HEK293 (cell line): ENCODE measurements around the gene RANBP10.

Experiments
- ZNF274 ChIP-seq, 2 experiments: fragments of 200-500 bp in 1 of 2; fragments of 450-650 bp in 1 of 2; sonication (Bioruptor generic) in 1 of 2; formaldehyde crosslinking in 1 of 2; IDR thresholded peaks; 2 replicates each; pipeline versions ENCODE4 v1.5.1 to v1.6.1; 2014 to 2016; ENCODE audit warnings: borderline replicate concordance in 1 of 2, inconsistent platforms in 1 of 2, low read length in 1 of 2, missing biosample characterization in 1 of 2, missing genetic modification characterization in 1 of 2
- ZNF350 ChIP-seq: fragments of 450-650 bp; formaldehyde crosslinking; IDR thresholded peaks from 2 replicates; pipeline ENCODE4 v1.5.0; 2017; ENCODE audit warnings: missing biosample characterization, mild to moderate bottlenecking, missing genetic modification characterization
- ZNF561 ChIP-seq: fragments of 450-650 bp; IDR thresholded peaks from 2 replicates; pipeline ENCODE4 v1.5.1; 2018; ENCODE audit warnings: missing biosample characterization, missing genetic modification characterization, borderline replicate concordance
- ZNF585B ChIP-seq: fragments of 450-650 bp; formaldehyde crosslinking; IDR thresholded peaks from 2 replicates; pipeline ENCODE4 v1.5.1; 2016; ENCODE audit warnings: missing biosample characterization, missing genetic modification characterization
- TF ChIP-seq, protein P1 (sequence below): fragments of 450-650 bp; formaldehyde crosslinking; IDR thresholded peaks from 2 replicates; pipeline ENCODE4 v1.5.1; 2016; ENCODE audit warnings: missing biosample characterization, missing genetic modification characterization
- TF ChIP-seq, protein P2 (sequence below): fragments of 450-650 bp; formaldehyde crosslinking; IDR thresholded peaks from 2 replicates; pipeline ENCODE4 v1.5.1; 2016; ENCODE audit warnings: missing biosample characterization, missing genetic modification characterization, low read depth
- TF ChIP-seq, protein P3 (sequence below): sonication (generic); formaldehyde crosslinking; IDR thresholded peaks from 2 replicates; pipeline ENCODE4 v1.8.1; 2022; ENCODE audit warnings: mild to moderate bottlenecking, moderate library complexity, missing genetic modification reagents
- TF ChIP-seq, protein P4 (sequence below): fragments of 450-650 bp; formaldehyde crosslinking; IDR thresholded peaks from 2 replicates; pipeline ENCODE4 v1.5.1; 2016; ENCODE audit warnings: missing biosample characterization, missing genetic modification characterization
- TF ChIP-seq, protein P5 (sequence below): fragments of 450-650 bp; IDR thresholded peaks from 2 replicates; pipeline ENCODE4 v1.5.1; 2018; ENCODE audit warnings: missing biosample characterization, mild to moderate bottlenecking, missing genetic modification characterization

DNA sequence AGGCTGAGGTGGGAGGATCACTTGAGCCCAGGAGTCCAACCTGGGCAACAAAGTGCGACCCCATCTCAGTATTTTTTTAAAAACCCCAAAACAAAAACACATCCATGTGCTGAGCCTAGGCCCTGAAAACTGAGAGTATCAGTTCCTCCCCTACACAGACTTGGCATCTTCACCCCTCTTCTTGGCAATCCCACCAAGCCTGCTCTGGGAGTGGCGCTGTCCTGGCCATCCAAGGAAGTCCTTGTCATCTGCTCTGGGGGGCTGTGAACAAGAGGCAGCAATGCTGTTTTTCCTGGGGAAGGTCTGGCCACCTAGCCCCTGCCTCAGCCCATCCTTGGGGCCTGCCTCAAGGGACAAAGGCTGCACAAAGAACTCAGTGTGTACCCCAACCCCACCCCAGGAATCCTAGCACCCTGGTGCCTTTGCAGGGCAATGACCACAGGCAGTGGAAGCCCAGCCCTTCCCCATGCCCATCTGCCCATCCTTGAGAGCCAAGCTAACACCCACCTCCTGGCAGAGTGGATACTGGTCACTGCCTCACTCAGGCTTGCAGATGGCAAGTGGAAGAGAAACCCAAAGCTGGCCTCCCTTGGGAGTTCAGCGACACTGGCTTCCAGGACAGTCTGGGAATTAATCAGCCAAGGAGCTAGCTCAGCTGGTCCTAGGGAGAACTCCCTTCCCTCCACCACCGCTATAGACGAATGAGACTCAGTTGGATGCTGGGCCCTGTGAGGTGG is 72.5 kb downstream of the RANBP10 start:
- TF ChIP-seq, protein P1, sequence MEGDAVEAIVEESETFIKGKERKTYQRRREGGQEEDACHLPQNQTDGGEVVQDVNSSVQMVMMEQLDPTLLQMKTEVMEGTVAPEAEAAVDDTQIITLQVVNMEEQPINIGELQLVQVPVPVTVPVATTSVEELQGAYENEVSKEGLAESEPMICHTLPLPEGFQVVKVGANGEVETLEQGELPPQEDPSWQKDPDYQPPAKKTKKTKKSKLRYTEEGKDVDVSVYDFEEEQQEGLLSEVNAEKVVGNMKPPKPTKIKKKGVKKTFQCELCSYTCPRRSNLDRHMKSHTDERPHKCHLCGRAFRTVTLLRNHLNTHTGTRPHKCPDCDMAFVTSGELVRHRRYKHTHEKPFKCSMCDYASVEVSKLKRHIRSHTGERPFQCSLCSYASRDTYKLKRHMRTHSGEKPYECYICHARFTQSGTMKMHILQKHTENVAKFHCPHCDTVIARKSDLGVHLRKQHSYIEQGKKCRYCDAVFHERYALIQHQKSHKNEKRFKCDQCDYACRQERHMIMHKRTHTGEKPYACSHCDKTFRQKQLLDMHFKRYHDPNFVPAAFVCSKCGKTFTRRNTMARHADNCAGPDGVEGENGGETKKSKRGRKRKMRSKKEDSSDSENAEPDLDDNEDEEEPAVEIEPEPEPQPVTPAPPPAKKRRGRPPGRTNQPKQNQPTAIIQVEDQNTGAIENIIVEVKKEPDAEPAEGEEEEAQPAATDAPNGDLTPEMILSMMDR (tag by site-specific recombination) = no peak
- TF ChIP-seq ZNF350 (tag by site-specific recombination) (no peak), ZNF274 (IDR thresholded peaks at IDR 0.05; ENCODE audit: low read length) (no peak), ZNF274 (tag by site-specific recombination; IDR thresholded peaks at IDR 0.05; ENCODE audit: borderline replicate concordance) (no peak), ZNF561 (tag by site-specific recombination) (no peak), ZNF585B (tag by site-specific recombination) (no peak)
- TF ChIP-seq, protein P2, sequence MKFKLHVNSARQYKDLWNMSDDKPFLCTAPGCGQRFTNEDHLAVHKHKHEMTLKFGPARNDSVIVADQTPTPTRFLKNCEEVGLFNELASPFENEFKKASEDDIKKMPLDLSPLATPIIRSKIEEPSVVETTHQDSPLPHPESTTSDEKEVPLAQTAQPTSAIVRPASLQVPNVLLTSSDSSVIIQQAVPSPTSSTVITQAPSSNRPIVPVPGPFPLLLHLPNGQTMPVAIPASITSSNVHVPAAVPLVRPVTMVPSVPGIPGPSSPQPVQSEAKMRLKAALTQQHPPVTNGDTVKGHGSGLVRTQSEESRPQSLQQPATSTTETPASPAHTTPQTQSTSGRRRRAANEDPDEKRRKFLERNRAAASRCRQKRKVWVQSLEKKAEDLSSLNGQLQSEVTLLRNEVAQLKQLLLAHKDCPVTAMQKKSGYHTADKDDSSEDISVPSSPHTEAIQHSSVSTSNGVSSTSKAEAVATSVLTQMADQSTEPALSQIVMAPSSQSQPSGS (tag by site-specific recombination) = no peak
- TF ChIP-seq, protein P3, sequence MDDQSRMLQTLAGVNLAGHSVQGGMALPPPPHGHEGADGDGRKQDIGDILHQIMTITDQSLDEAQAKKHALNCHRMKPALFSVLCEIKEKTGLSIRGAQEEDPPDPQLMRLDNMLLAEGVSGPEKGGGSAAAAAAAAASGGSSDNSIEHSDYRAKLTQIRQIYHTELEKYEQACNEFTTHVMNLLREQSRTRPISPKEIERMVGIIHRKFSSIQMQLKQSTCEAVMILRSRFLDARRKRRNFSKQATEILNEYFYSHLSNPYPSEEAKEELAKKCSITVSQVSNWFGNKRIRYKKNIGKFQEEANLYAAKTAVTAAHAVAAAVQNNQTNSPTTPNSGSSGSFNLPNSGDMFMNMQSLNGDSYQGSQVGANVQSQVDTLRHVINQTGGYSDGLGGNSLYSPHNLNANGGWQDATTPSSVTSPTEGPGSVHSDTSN (CRISPR knock-in tag) = no peak
- TF ChIP-seq, protein P4, sequence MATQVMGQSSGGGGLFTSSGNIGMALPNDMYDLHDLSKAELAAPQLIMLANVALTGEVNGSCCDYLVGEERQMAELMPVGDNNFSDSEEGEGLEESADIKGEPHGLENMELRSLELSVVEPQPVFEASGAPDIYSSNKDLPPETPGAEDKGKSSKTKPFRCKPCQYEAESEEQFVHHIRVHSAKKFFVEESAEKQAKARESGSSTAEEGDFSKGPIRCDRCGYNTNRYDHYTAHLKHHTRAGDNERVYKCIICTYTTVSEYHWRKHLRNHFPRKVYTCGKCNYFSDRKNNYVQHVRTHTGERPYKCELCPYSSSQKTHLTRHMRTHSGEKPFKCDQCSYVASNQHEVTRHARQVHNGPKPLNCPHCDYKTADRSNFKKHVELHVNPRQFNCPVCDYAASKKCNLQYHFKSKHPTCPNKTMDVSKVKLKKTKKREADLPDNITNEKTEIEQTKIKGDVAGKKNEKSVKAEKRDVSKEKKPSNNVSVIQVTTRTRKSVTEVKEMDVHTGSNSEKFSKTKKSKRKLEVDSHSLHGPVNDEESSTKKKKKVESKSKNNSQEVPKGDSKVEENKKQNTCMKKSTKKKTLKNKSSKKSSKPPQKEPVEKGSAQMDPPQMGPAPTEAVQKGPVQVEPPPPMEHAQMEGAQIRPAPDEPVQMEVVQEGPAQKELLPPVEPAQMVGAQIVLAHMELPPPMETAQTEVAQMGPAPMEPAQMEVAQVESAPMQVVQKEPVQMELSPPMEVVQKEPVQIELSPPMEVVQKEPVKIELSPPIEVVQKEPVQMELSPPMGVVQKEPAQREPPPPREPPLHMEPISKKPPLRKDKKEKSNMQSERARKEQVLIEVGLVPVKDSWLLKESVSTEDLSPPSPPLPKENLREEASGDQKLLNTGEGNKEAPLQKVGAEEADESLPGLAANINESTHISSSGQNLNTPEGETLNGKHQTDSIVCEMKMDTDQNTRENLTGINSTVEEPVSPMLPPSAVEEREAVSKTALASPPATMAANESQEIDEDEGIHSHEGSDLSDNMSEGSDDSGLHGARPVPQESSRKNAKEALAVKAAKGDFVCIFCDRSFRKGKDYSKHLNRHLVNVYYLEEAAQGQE (tag by site-specific recombination) = no peak
- TF ChIP-seq, protein P5, sequence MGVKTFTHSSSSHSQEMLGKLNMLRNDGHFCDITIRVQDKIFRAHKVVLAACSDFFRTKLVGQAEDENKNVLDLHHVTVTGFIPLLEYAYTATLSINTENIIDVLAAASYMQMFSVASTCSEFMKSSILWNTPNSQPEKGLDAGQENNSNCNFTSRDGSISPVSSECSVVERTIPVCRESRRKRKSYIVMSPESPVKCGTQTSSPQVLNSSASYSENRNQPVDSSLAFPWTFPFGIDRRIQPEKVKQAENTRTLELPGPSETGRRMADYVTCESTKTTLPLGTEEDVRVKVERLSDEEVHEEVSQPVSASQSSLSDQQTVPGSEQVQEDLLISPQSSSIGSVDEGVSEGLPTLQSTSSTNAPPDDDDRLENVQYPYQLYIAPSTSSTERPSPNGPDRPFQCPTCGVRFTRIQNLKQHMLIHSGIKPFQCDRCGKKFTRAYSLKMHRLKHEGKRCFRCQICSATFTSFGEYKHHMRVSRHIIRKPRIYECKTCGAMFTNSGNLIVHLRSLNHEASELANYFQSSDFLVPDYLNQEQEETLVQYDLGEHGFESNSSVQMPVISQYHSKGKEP = no peak
